ENCODE results near the gene WDR54. TPM values are rescaled to one million over a fixed set of nuclear protein-coding genes. Genes with fewer than 3 reads are reported as not detected.

WDR54 gene
- 18.3 and 19.7 TPM in 2 replicates for total RNA-seq

GRCh38 chr2:74421221-74421870 is at the start of gene WDR54, which contains the start of gene C2orf81:
Gene WDR54 (plus strand): TSS chr2:74421730. CDS start chr2:74422154, 424 bp downstream.
Gene C2orf81 (minus strand): TSS chr2:74421619. CDS start chr2:74421560, 59 bp downstream.

GRCh38 chr2:74379851-74380789 is 41.4 kb upstream of the WDR54 start, which contains the start of gene DCTN1:
Gene DCTN1 (minus strand): TSS chr2:74380311. CDS start chr2:74380037, 274 bp downstream.

GRCh38 chr2:74441690-74442482 is 20.4 kb downstream of the WDR54 start, which contains the start of gene RTKN:
Gene RTKN (minus strand): TSS chr2:74441937. CDS start chr2:74441816, 121 bp downstream.

GRCh38 chr2:74454654-74455511 is 33.4 kb downstream of the WDR54 start, which contains the start of gene INO80B:
Gene INO80B (plus strand): TSS chr2:74455087. CDS start chr2:74455117, 30 bp downstream.

GRCh38 chr2:74458132-74458937 is 36.8 kb downstream of the WDR54 start, which contains the start of gene WBP1:
Gene WBP1 (plus strand): TSS chr2:74458438. CDS start chr2:74458603, 165 bp downstream.

GRCh38 chr2:74472086-74472944 is 50.8 kb downstream of the WDR54 start, which contains the start of gene MRPL53:
Gene MRPL53 (minus strand): TSS chr2:74472680. CDS start chr2:74472660, 20 bp downstream.

Other genes starting within 250 kb of the WDR54 start
- 164 and 165 TPM in 2 replicates for gene MOB1A, start 242.9 kb upstream of the WDR54 start, total RNA-seq
- 117 and 136 TPM in 2 replicates for gene MTHFD2, start 223.1 kb upstream of the WDR54 start, total RNA-seq
- 2.2 and 2.7 TPM in 2 replicates for gene SLC4A5, start 78.3 kb upstream of the WDR54 start, total RNA-seq
- 141 and 144 TPM in 2 replicates for gene DCTN1, start 41.4 kb upstream of the WDR54 start, total RNA-seq
- gene C2orf81, start 111 bp upstream of the WDR54 start, total RNA-seq: 1.3 and 1.7 TPM in 2 replicates
- 14.4 and 16.5 TPM in 2 replicates for gene RTKN, start 20.2 kb downstream of the WDR54 start, total RNA-seq
- 12.2 and 12.3 TPM in 2 replicates for gene INO80B, start 33.4 kb downstream of the WDR54 start, total RNA-seq
- 31.6 and 33.8 TPM in 2 replicates for gene WBP1, start 36.7 kb downstream of the WDR54 start, total RNA-seq
- gene MOGS, start 43.7 kb downstream of the WDR54 start, total RNA-seq: 28.9 and 30.8 TPM in 2 replicates
- 17.6 and 21.7 TPM in 2 replicates for gene MRPL53, start 51.0 kb downstream of the WDR54 start, total RNA-seq
- 15.0 and 20.8 TPM in 2 replicates for gene CCDC142, start 61.3 kb downstream of the WDR54 start, total RNA-seq
- 11.4 and 14.6 TPM in 2 replicates for gene TTC31, start 61.4 kb downstream of the WDR54 start, total RNA-seq
- 2.2 and 3.3 TPM in 2 replicates for gene LBX2, start 77.9 kb downstream of the WDR54 start, total RNA-seq
- 15.8 and 18.2 TPM in 2 replicates for gene PCGF1, start 86.0 kb downstream of the WDR54 start, total RNA-seq
- gene TLX2, start 92.7 kb downstream of the WDR54 start, total RNA-seq: 0.11 and 0.13 TPM in 2 replicates
- not detected in 2 replicates for gene DQX1, start 104.5 kb downstream of the WDR54 start, total RNA-seq
- 60.6 and 64.5 TPM in 2 replicates for gene AUP1, start 108.0 kb downstream of the WDR54 start, total RNA-seq
- 21.0 and 23.7 TPM in 2 replicates for gene HTRA2, start 108.2 kb downstream of the WDR54 start, total RNA-seq
- 162 and 188 TPM in 2 replicates for gene LOXL3, start 132.2 kb downstream of the WDR54 start, total RNA-seq
- 58.1 and 87.9 TPM in 2 replicates for gene DOK1, start 133.0 kb downstream of the WDR54 start, total RNA-seq
- gene M1AP, start 226.6 kb downstream of the WDR54 start, total RNA-seq: 0.26 and 0.43 TPM in 2 replicates
- gene SEMA4F, start 232.5 kb downstream of the WDR54 start, total RNA-seq: 5.9 and 6.1 TPM in 2 replicates